Subcutaneous adipose tissue (tissue), 4 donors: ENCODE results near the gene GRID1. TPM values are rescaled to one million over a fixed set of nuclear protein-coding genes. Genes with fewer than 3 reads are reported as not detected.

Source experiments
- CTCF ChIP-seq: fragments of 450-650 bp; IDR thresholded peaks from one replicate; pipeline ENCODE4 v1.5.1; 2016; ENCODE audit warnings: low read depth, mild to moderate bottlenecking, control low read depth, antibody characterized with exemption, moderate library complexity
- total RNA-seq, 4 donors: library from RNA; depleted of rRNA; stranded (reverse); fragments of >200 nt; gene quantifications; one replicate each; pipeline ENCODE4 v1.1.0, GENCODE V29; 2016

GRID1 gene
- total RNA-seq, 4 donors from 2014 or later, result 0.49 to 2.0 (median 1.1) TPM

GRCh38 chr10:86391236-86391840 is 24.7 kb upstream of the GRID1 start:
- no peak for TF ChIP-seq CTCF

GRCh38 chr10:86390337-86391120 is 23.9 kb upstream of the GRID1 start:
- no peak for TF ChIP-seq CTCF

GRCh38 chr10:86389441-86390193 is 23.0 kb upstream of the GRID1 start:
- TF ChIP-seq CTCF, result no peak

- TF ChIP-seq CTCF, result no peak
Measured at GRCh38 chr10:86388119-86388704, 21.6 kb upstream of the GRID1 start.

- TF ChIP-seq CTCF, result no peak
Measured at GRCh38 chr10:86387178-86387794, 20.7 kb upstream of the GRID1 start.

GRCh38 chr10:86385806-86386205 is 19.2 kb upstream of the GRID1 start:
- no peak for TF ChIP-seq CTCF
